GOT3 (cell line): ENCODE results near the gene OR7D4.
A peak's percentile ranks its signal among the peaks of the same experiment; 100 is the strongest.
"Not testable (repeated sequence)": the region's sequence is repeated elsewhere in the genome, so short reads cannot be mapped to it uniquely, and the experiment has no call there.

ENCODE experiments used
- DNase-seq: peaks from one replicate; lab custom pipeline; 2025; ENCODE audit warnings: mixed read lengths; lab: John Stamatoyannopoulos, UW

Gene OR7D4

DNA sequence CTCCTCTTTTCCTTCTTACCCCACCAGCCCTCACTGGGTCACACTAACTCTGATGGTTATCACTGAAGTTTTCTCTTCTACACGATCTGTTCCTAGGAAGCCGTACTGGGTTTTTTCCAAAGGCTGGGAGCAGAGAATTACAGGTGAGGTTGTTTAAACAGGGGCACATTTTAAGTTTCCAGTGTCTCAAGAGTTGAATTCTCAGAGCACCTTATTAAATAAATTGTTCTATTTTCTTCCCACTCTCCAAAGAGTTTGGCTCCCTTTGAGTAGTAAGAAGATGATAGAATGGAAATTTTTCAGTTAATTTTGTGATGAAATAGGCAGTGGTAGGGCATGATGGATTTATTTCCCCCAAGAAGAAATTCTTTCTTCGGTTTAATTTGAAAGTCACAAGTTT lies at the start of gene OR7D4:
Gene OR7D4, minus strand, starts transcription at position 101 of the 400 bp plus-strand sequence. CDS start 4,752 bp downstream, outside the sequence.
- no peak for DNase-seq

GRCh38 chr19:9251236-9251635 lies 31.8 kb upstream of the OR7D4 start:
- DNase-seq: no peak

DNA sequence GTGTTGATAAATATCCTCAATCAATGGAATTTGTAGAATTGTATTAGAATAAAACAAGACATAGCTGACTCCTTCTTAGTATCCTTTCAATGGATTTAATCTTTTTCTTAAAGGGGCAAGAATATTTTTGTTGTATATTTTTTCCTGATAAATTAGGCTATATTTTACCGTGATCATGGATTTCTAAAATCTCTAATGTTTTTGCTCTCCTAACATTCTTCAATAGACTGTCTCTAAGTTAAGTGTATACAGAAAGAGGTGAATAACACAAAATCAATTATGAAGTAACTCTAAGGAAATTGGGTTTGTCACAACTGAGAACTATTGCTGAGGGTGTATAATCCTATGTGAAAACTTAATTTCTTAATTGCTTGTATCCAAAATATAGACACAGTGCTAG lies 31.2 kb upstream of the OR7D4 start, which contains the start of gene OR7E24:
Gene OR7E24, plus strand, starts transcription at position 301 of the 400 bp plus-strand sequence. CDS start 114 bp downstream, outside the sequence.
- DNase-seq: no peak

DNA sequence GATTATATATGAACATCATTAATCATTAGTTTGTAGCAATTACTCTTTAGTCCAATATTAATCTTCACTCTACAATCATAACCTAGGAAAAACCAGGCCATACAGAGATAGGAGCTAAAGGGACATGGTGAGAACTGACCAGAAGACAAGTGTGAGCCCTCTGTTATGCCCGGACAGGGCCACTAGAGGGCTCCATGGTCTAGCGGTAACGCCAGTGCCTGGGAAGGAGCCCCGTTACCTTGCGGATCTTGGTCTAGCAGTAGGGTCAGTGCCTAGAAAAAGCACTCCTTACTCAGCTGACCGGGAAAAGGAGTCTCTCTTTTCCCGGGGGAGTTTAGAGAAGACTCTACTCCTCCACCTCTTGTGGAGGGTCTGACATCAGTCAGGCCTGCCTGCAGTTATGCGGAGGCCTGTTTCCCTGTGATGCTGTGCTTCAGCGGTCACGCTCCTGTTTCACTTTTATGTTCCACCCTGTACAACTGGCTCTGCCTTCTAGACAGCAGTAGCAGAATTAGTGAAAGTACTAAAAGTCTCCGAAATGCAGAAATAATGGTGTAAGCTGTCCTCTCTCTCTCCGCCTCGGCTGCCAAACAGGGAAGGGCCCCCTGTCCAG lies 13.8 kb downstream of the OR7D4 start:
- DNase-seq: peak; percentile 4

DNA sequence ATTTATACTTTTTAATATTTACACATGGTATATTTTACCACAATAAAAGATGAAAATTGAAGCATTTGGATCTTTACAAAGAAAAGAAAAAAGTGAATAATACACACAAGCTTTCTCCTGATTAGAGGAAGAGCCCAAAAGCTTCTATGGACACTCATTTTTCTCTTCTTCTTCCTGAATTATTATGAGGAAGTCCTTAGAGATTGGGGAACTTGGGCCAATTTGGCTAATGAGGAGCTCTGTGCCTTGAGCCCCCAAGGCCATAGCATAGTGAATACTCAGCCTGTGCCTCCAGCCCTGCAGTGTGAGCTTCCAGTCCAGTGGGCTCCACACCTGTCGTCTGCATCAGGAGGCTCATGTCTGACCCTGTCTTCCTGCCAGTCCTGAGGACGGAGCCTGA lies 21.3 kb downstream of the OR7D4 start:
- DNase-seq: not testable (repeated sequence)

DNA sequence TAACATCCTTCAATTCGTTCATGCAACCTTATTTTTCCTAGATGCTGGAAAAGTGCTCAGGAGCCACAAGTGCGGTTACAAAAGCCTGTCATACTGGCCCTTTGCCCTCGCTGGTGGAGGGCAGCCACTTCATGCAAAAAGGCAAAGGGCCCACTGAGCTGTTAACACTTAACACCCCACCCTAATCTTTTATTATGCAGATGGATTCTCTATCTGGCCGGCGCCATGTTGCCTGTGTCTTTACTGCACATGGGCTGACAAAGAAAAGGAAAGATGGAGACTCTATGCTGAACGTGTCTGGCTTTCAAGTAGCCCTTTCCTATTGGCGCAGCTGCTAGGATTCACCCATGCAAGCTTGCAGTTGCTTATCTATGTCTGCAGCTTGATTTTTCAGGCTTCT lies 29.9 kb downstream of the OR7D4 start:
- DNase-seq: no peak

- no peak for DNase-seq
Measured at GRCh38 chr19:9187191-9187590, 32.2 kb downstream of the OR7D4 start.

DNA sequence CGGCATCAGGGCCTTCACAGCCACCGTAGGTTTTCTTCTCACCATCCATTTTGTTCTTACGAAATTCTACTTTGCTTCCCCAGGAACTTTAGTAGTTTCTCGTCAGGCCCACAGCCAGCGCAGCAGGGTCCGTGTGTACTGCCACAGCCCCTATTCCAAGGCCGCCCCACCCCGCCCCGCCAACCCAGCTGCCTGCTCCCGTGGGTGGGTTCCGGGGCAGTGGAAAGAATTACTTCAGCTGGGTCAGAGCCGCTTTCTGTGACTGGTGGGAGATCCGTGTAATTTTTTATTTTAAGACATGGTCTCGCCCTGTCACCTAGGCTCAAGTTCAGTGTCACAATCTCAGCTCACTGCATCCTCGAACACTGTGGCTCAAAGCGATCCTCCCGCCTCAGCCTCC lies 36.4 kb downstream of the OR7D4 start:
- no peak for DNase-seq

DNA sequence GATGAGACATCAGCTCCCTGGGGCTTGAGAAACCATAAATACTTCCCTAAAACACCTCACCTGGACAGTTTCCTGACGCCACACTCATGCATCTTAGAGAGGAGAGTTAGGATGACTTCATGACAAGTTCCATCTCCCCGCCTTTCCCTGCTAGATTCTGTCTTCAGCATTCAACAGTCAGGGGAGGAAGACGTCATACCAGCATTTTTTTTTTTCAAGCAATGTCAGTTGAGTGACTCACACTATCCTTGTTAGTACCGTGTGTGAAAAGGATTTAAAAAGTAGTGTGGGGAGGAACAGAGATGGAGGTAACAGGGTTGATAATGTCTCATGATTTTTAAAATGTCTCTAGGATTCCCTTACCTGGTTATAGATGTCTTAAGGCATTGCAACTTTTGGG lies 40.5 kb downstream of the OR7D4 start, which contains the start of gene OR7D2:
Gene OR7D2, plus strand, starts transcription at position 79 of the 400 bp plus-strand sequence. CDS start 6,803 bp downstream, outside the sequence.
- no peak for DNase-seq

GRCh38 chr19:9175326-9175725 lies 44.1 kb downstream of the OR7D4 start:
- DNase-seq: no peak

- no peak for DNase-seq
Measured at GRCh38 chr19:9171393-9171991, 47.9 kb downstream of the OR7D4 start.

DNA sequence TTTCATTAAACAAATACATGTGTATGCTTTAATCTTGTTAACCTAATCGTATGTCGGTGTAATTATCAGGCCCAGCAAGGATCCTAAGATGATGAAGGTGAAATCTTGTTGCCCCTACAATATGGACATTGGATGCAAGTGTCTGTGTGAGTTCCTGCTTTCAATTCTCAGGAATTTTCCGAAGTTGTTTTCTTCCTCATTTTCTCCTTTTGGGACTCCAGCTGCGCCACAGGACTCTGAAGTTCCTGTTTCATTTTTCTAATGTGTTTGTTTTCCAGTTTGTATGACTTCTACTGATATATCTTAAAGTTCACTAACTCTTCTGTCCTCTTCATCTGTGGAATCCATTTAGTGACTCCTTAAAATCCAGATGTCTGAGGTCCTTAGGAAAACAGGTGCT lies 52.5 kb downstream of the OR7D4 start:
- DNase-seq: no peak

GRCh38 chr19:9165261-9165660 lies 54.1 kb downstream of the OR7D4 start:
- DNase-seq: no peak

- no peak for DNase-seq
Measured at GRCh38 chr19:9161427-9161826, 58.0 kb downstream of the OR7D4 start.
